GM21447 (cell line): ENCODE measurements around the gene SLC30A4.
"Not testable (repeated sequence)": the region's sequence is repeated elsewhere in the genome, so short reads cannot be mapped to it uniquely, and the experiment has no call there.

Source experiments
- ATAC-seq: cut with Tn5 transposase; IDR thresholded peaks from one replicate; pipeline ENCODE4 v1.9.1; 2021; ENCODE audit not compliant: unreplicated experiment

The SLC30A4 gene

DNA sequence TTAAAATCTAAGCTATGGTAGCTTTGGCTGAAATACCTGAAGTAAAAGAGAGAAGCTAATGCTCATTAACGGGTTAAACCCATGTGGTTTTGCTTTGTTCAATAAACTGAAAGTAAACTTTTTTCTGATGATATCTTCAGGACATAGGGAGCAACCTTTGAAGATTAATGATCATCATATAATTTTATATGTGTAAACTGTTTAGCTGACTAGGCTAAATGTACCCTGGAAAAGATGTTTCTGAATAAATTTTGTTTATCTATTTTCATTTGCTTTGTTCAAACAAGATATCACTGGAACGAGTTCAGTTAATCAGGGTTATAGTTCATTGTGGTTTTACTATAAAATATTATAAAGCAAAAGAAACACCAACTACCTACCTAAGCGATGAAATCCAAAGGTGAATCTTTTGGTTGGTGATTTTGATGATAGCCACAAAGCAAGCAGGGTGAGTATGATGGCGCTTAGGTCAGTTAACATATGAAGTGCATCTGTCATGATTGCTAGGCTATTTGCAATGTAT lies 11.7 kb downstream of the SLC30A4 start:
- ATAC-seq: no peak

GRCh38 chr15:45507143-45507542 lies 15.4 kb downstream of the SLC30A4 start:
- not testable (repeated sequence) for ATAC-seq

DNA sequence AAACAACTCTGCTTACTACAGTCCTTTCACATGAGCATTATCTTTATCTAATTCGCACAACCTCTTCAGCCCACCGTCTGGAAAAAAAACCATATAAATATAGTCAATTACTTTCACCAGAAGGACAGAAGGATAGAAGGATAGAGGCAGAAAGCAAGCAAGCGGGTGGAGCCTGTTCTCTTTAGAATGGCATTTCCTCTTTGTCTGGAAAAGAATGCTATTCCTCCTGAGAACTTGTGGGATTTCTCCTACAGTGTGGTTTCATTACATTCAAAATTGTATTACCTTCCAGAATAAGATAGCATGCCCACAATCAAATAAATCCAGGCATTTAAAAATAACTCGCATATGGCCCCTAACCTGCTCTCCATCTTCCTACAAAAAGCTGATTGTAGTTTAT lies 23.1 kb downstream of the SLC30A4 start:
- ATAC-seq: no peak

- no peak for ATAC-seq
Observed at GRCh38 chr15:45498701-45499100, 23.9 kb downstream of the SLC30A4 start.

DNA sequence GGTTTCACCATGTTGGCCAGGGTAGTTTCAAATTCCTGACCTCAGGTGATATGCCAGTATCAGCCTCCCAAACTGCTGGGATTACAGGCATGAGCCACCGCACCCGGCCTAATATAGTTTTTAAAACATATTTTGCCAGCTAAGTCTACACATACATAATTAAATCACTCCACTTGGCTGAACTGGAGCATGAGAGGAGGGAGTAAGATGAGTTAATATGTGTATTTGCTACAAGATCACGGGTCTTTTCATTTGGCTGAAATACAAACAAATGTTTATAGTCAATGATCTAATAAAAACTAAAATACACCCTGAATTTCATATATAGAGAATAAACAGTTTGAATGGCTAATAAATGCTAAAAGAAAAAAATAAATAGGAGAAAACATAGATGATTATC lies 25.3 kb downstream of the SLC30A4 start:
- no peak for ATAC-seq

DNA sequence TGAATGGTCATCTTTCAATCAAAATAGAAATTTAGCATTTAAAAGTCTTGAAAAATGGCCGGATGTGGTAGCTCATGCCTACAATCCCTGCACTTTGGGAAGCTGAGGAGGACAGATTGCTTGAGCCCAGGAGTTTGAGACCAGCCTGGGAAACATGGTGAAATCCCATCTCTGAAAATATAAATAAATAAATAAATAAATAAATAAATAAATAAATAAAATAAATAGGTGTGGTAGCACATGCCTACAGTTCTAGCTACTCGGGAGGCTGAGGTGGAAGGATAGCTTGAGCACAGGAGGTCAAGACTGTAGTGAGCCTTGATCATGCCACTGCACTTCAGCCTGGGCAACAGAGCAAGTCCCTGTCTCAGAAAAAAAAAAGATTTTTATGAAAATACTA lies 25.9 kb downstream of the SLC30A4 start:
- no peak for ATAC-seq

- ATAC-seq: no peak
Observed at GRCh38 chr15:45495588-45495987, 27.0 kb downstream of the SLC30A4 start.

- no peak for ATAC-seq
Observed at GRCh38 chr15:45489690-45490238, 32.8 kb downstream of the SLC30A4 start.

DNA sequence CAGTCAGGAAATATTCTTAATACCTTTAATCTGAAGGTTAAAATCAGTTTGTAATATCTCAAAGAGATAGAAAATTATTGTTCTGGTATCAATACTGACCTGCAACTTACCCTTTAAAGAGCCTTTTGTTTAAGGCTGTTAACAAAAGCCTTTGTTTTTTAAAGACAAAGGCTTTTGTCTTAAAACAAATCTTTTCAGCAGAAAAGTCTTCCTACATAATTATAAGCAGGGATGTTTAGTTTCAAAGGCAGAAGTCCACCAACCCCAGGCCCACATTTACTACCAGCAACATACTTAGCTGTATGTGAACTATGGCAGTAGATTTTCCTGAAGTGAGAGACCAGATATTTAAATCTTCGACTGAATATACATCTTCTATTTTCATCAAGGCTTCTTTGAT lies 36.2 kb downstream of the SLC30A4 start:
- ATAC-seq: no peak

DNA sequence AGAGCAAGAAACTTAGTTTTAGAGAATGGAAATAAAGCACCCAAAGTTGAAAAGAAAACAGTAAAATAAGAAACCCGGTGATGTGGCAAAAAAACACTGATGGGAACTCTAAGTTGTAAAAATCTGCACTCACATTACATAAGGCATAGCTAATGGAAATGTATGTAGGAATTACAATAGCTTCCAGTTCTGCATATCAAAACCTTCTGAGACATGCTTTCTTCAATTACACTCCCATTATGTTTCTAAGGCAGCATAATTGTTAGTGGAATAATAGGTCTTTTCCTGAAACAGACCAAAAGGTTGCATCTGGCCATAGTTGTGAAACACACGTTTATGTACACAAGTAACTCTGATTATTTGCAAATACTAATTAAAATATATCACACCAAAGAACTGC lies 41.4 kb downstream of the SLC30A4 start:
- ATAC-seq: no peak

DNA sequence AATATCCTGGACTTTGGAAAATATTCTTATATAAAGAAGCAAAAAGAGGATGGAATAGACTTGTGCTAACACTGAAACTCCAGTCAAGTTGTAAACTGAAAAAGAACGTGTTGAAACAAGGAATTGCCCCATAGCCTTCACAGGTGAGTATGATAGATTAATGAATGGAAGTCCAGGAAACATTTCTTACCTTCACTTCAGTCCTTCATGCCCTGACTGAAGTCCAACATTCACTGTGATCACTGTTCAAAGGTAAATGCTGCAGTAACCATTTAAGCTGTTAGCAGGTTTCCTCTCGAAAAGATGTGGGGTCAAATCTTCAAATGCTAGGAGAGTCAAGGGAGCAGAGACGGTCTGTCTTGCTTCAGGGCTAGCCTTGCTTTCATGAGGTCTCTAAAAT lies 46.1 kb downstream of the SLC30A4 start:
- ATAC-seq: no peak

DNA sequence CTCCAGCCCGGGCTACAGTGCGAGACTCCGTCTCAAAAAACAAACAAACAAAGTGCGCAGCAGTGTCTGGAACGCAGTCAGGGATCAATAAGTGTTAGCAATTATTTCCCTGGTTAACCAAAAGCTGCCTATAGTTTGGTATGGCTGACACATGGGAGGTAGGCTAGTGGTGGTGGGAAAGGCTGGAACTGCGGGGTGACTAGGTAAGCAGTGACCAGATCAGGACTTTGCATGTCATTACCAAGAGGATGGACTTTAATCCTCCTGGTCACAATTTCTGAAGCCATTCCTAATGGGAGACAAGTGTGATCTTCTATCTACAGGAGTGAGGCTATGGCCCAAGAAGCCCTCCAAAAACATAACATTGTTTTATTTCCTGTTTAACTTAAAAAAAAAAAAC lies 47.8 kb downstream of the SLC30A4 start:
- no peak for ATAC-seq

DNA sequence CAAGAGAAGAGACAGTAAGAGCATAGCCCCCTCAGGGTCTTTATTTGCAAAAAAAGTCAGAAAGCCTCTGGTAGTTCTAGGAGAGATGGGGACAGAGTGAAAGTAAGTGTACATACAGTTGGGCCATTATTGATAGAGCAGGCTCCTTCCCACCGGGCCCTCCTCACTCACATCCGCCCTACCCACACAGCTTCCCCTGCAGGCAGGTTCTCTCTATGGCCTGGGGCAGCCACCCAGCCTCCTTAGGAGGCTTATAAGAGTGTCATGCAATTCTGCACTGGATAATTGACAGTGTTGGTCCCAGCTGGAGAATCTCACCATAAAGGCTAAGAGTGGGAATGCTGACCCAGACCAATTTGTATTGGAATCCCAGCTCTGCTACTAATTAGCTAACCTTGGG lies 49.5 kb downstream of the SLC30A4 start:
- ATAC-seq: no peak

- ATAC-seq: no peak
Observed at GRCh38 chr15:45471151-45471550, 51.4 kb downstream of the SLC30A4 start.

DNA sequence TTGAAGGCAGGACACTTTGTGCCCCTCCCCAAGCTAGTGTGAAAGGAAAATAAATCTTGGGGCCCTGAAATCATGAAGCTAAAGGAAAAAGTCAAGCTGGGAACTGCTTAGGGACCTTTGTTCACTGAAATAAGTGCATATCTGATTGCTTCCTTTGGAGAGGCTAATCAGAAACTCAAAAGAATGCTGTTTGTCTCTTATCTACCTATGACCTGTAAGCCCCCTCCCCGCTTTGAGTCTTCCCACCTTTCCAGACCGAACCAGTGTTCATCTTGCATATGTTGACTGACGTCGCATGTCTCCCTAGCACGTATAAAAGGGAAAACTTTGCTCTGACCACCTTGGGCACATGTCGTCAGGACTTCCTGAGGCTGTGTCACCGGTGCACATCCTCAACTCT lies 53.1 kb downstream of the SLC30A4 start:
- ATAC-seq: no peak

GRCh38 chr15:45469027-45469426 lies 53.5 kb downstream of the SLC30A4 start:
- no peak for ATAC-seq

DNA sequence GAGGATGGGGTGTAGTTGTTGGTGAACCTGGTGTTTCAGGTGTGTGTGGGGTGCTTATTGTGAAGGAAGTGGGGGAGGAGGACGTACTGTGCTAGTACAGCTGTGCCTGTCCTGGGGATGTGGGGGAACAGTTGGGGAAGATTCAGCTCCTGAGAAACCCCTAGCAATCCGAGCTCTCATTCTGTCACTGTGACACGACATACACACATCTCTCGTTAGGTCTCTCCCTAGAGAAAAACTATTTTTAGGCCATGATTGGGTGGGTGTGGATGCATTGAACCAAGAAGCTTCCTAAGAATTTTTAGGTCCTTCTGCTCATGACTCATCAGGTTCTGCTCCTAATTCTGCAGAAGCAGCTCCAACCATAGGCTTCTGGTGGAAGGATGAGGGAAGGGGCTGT lies 54.3 kb downstream of the SLC30A4 start:
- no peak for ATAC-seq

- ATAC-seq: no peak
Observed at GRCh38 chr15:45458746-45459403, 63.7 kb downstream of the SLC30A4 start.

- ATAC-seq: peak; percentile 52
Observed at GRCh38 chr15:45457641-45458539, 64.7 kb downstream of the SLC30A4 start.

- no peak for ATAC-seq
Observed at GRCh38 chr15:45457220-45457619, 65.3 kb downstream of the SLC30A4 start.

DNA sequence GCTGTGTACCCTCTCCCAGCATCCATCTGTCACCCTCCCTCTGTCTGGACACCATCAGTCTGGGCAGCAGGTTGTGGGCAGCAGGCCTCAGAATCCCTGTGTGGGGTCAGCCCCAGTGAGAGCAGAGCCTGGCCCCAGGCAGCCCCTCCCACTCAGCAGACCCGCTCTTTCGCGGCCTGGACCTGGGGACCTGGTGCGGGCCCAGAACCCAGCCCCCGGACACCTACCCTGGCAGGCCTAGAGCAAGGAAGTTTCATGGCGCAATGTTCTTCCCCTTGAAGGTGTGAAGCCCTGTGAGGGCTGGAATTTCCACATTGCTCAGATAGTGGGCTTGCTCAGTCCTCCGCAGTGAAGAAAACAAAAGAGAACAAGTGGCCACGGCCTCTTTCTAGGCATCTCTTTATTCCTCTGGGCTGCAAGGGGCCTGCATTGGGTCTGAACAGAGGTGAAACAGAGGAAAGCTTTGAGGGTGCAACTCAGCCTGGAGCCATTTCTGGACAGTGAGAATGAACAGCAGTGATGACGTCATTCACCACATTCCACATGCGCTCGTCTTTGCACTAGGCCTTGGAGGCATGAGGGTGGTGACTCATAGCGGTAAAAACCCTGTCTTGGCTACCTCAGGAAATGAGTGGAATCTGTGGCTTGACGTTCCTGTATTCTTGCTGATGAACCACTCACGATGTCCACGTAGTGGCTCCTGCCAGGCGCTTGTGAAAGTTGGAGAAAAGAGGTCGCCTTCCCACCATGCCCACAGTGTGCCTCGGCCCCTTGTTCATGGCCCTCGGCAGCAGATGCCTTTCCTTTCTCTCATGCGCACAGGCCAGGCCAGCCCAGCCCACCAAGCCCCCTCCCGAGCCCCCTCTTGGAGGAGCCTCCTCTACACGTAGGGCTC lies 66.1 kb downstream of the SLC30A4 start:
- no peak for ATAC-seq
